ENCODE measurements around the gene OR13J1.

Gene OR13J1

DNA sequence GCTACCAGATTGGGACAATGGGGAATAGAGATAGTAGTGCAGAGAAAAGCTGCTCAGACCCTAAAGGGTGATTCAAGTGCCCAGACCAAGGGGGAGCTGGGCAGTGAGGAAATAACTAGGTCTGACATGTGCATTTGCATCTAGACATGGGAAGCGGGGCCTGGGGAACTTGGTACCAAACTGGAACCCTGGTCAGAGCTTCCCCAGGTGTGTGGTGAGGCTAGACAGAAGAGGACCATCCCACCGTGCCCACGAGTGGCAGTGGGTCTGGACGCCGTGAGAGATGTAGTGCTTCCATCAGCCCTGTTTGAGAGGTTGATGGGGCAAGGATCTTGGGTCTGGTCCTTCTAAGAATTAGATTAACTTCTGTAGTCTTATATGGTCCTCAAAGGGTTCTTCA lies 33.6 kb downstream of the OR13J1 start:
- Histone ChIP-seq H3K27me3 (ENCODE audit: control insufficient read depth, insufficient read depth, low read length) (no peaks in the 10 kb centered on the region), H3K4me3 (ENCODE audit: low read length) (no peak overlapping the region), H3K9ac (ENCODE audit: low read length) (no peak overlapping the region), H3K27ac (ENCODE audit: low read length) (no peak overlapping the region), H3K9me3 (ENCODE audit: control insufficient read depth, low read depth, low read length) (no peaks in the 10 kb centered on the region), H3K36me3 (ENCODE audit: control insufficient read depth, low read depth, low read length) (no peaks in the 10 kb centered on the region), H3K4me1 (ENCODE audit: control insufficient read depth, low read depth, low read length) (no peaks in the 10 kb centered on the region)

DNA sequence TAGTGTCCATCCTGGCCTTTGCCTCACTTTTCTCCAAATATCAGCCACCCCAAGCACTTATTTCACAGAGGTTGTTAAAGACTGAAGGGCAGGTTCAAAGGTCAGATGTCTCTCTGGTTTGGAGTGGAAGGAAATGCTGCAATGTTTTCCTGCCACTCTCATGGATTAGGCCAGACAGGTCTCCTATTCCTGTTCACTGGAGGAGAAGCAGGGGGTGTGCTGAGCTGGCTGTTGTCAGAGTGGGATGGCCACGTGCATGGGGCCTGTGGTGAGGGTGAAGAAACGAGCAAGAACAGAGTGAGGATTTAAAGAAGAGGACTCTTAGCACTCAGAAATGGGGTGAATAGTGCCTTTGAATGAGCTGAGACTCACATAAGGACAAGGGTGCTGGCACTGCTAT lies 34.4 kb downstream of the OR13J1 start:
- Histone ChIP-seq H3K36me3 (ENCODE audit: control insufficient read depth, low read depth, low read length) (no peaks in the 10 kb centered on the region), H3K4me3 (ENCODE audit: low read length) (no peak overlapping the region), H3K27me3 (ENCODE audit: control insufficient read depth, insufficient read depth, low read length) (no peaks in the 10 kb centered on the region), H3K9me3 (ENCODE audit: control insufficient read depth, low read depth, low read length) (no peaks in the 10 kb centered on the region), H3K27ac (ENCODE audit: low read length) (no peak overlapping the region), H3K4me1 (ENCODE audit: control insufficient read depth, low read depth, low read length) (no peaks in the 10 kb centered on the region), H3K9ac (ENCODE audit: low read length) (no peak overlapping the region)

DNA sequence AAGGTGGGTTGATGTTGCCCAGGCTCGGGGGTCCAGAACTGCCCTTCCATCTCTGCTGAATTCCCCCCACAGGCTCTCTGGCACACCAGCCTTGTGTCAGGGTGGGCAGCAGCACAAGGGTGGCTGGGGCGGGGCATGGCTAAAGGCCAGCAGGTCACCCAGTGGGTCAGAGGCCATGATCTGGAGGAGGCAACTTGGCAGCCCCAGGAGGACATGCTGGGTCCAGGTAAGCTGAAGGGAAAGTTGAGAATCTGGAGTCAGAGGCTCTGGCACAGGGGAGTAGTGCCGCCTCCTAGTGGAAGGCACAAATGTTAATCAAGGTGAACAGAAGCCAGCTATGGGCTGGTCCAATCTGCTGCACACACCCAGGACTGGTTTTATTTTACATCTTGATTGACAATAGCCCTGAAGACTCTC lies 35.0 kb downstream of the OR13J1 start:
- Histone ChIP-seq H3K4me1 (ENCODE audit: control insufficient read depth, low read depth, low read length) (no peaks in the 10 kb centered on the region), H3K9ac (ENCODE audit: low read length) (no peak overlapping the region), H3K36me3 (ENCODE audit: control insufficient read depth, low read depth, low read length) (no peaks in the 10 kb centered on the region), H3K27me3 (ENCODE audit: control insufficient read depth, insufficient read depth, low read length) (no peaks in the 10 kb centered on the region), H3K9me3 (ENCODE audit: control insufficient read depth, low read depth, low read length) (no peaks in the 10 kb centered on the region), H3K4me3 (ENCODE audit: low read length) (no peak overlapping the region), H3K27ac (ENCODE audit: low read length) (no peak overlapping the region)

DNA sequence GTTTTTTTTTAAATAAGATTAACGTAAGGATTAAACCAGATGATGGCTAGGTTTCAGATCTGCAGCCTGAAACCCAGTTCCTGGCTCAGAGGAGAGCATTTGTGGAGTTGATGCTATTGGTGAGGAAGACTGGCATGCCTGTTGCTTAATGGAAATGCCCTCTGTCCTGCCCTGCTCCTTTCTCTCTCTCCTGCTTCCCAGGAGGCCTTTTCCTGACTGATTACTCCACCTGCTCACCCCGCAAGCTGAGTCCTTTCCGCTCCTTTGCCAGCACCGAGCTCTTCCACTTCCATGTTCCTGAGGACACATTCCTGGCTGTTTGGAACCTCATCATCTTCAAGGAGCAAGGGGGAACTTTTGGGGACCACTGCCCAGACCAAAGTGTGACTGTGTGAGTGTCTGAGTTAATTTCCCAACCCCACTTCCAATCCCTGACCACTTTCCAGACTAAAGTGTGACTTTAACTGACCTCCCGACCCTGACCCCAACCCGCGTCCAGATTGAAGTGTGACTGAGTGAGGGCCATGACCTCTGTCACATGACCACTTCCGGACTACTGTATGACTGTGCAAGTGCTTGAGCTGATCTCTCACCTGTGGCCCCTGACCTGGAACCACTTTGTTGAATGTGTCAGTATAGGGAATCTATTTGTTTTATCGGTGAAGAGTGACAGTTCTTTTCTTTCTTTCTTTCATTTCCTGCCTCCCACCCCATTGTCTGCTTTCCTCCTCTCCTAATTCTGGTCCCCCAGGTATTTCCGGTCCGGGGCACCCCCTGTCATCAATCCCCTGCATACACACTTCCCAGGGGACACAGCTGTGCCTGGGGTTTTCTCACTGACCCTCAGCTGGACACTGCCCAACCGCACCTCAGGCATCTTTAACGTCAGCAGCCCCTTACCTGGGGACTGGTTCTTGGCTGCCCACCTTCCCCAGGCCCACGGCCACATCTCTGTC lies 35.7 kb downstream of the OR13J1 start:
- Histone ChIP-seq H3K9ac (ENCODE audit: low read length) (no peak overlapping the region), H3K4me3 (ENCODE audit: low read length) (no peak overlapping the region), H3K4me1 (ENCODE audit: control insufficient read depth, low read depth, low read length) (no peaks in the 10 kb centered on the region), H3K9me3 (ENCODE audit: control insufficient read depth, low read depth, low read length) (no peaks in the 10 kb centered on the region), H3K27ac (ENCODE audit: low read length) (no peak overlapping the region), H3K36me3 (ENCODE audit: control insufficient read depth, low read depth, low read length) (no peaks in the 10 kb centered on the region), H3K27me3 (ENCODE audit: control insufficient read depth, insufficient read depth, low read length) (no peaks in the 10 kb centered on the region)

DNA sequence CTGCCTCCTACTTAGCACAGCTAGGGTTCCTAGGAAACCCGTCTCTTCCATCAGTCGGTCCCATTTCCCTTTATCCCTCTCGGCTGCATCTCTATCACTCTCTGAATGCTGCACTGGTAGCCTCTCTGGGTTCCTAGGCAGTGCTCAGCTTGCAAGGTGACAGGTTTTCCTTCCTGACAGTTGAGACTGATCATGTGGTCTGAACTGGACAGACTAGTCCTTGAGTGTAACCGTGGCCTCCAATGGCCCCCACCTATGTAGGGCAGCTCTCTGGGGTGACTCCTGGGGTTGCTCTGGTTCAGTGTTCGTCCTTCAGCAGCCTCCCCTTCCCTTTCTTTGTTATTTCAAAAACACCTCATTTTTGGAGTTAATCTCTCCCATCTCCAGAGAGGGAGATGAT lies 37.4 kb downstream of the OR13J1 start:
- Histone ChIP-seq H3K27me3 (ENCODE audit: control insufficient read depth, insufficient read depth, low read length) (no peaks in the 10 kb centered on the region), H3K4me3 (ENCODE audit: low read length) (no peak overlapping the region), H3K27ac (ENCODE audit: low read length) (no peak overlapping the region), H3K9me3 (ENCODE audit: control insufficient read depth, low read depth, low read length) (no peaks in the 10 kb centered on the region), H3K4me1 (ENCODE audit: control insufficient read depth, low read depth, low read length) (peaks cover 3% of the 10 kb centered on the region), H3K36me3 (ENCODE audit: control insufficient read depth, low read depth, low read length) (no peaks in the 10 kb centered on the region), H3K9ac (ENCODE audit: low read length) (no peak overlapping the region)

DNA sequence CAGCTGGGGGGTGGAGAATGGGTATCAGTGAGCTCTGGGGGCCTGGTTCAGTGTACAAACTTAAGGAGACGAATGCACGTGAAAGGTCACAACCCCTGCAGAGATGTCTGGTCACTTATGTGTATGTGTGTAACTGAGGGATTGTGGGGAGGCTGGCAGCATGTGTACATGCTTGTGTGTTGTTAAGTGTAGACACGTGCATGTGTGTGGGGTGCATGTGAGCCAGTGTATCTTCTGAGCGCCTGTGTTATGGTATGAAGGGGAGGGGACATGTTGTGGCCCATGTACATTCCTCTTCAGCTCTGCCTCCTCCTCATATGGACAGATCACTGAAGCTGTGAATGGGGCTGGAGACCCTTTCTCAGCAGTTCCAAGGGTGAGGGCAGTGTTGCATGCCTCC lies 39.2 kb downstream of the OR13J1 start:
- H3K4me1 ChIP-seq (ENCODE audit: control insufficient read depth, low read depth, low read length), result peaks cover 3% of the 10 kb centered on the region
- H3K9ac ChIP-seq (ENCODE audit: low read length), result no peak overlapping the region
- no peaks in the 10 kb centered on the region for H3K9me3 ChIP-seq (ENCODE audit: control insufficient read depth, low read depth, low read length)
- no peaks in the 10 kb centered on the region for H3K27me3 ChIP-seq (ENCODE audit: control insufficient read depth, insufficient read depth, low read length)
- no peak overlapping the region for H3K27ac ChIP-seq (ENCODE audit: low read length)
- no peak overlapping the region for H3K4me3 ChIP-seq (ENCODE audit: low read length)
- H3K36me3 ChIP-seq (ENCODE audit: control insufficient read depth, low read depth, low read length), result no peaks in the 10 kb centered on the region

DNA sequence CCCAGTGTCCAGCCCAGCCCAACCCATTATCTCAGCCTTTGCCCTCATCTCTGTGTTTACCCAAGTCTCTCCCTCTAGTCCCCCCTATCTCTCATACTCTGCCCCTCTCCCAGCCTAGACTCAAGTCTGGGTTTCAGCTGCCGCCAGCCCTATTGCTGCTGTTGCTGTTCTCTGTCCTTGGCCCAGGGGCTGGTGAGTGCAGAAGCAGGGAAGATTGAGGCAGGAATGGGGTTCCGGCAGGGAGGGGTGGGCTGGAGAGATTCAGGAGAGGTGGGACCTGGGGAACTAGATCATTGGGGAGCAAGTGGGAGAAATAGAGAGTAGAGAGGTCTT lies 40.5 kb downstream of the OR13J1 start:
- Histone ChIP-seq H3K9me3 (ENCODE audit: control insufficient read depth, low read depth, low read length) (no peaks in the 10 kb centered on the region), H3K4me1 (ENCODE audit: control insufficient read depth, low read depth, low read length) (peaks cover 3% of the 10 kb centered on the region)

DNA sequence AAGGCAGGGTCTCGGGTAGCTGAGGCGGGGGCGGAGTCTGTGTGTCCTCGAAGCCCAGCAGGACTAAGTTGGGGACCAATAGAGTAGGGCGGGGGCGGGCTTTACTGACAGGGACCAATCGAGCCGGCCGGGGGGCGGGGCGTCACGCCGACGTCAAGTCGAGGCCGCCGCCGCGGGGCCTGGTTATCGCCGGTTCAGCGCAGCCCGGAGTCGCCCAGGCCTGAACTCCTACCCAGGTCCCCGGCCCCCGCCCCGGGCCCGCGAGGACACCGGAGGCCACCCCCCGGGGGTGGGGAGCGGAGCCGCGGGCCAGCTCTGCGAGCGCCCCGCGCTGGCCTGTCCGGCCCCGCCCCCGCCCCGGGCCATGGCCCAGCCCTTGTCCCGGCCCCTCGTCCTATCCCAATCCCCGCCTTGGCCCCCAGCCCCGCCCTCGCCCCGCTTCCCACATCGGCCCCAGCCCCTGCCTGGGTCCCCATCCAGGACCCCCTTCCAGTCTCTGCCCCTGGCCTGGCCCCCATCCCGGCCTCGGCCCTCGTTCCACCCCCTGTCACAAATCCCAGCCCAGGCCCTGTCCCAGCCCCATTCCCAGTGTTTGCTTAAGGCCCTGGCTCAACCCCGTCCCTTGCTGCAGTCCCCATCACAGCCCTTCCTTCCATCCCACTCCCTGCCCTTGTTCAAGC lies 41.0 kb downstream of the OR13J1 start, which contains the start of gene TMEM8B:
TMEM8B (plus strand) TSS at position 145 of the 680 bp plus-strand sequence; CDS start at position 365, 220 bp downstream.
- Histone ChIP-seq H3K9ac (ENCODE audit: low read length) (peak within 1 kb of the TSS; percentile 29), H3K4me1 (ENCODE audit: control insufficient read depth, low read depth, low read length) (peaks cover 4% of the 10 kb centered on the region), H3K36me3 (ENCODE audit: control insufficient read depth, low read depth, low read length) (no peaks in the 10 kb centered on the region), H3K27me3 (ENCODE audit: control insufficient read depth, insufficient read depth, low read length) (no peaks in the 10 kb centered on the region), H3K27ac (ENCODE audit: low read length) (no peak within 1 kb of the TSS), H3K4me3 (ENCODE audit: low read length) (peak within 1 kb of the TSS; percentile 75), H3K9me3 (ENCODE audit: control insufficient read depth, low read depth, low read length) (no peaks in the 10 kb centered on the region)

More for the DNA sequence above, 40.5 kb downstream of the OR13J1 start:
- Histone ChIP-seq H3K4me3 (ENCODE audit: low read length) (peak overlapping the region; percentile 75), H3K27ac (ENCODE audit: low read length) (no peak overlapping the region), H3K36me3 (ENCODE audit: control insufficient read depth, low read depth, low read length) (no peaks in the 10 kb centered on the region), H3K9ac (ENCODE audit: low read length) (peak overlapping the region; percentile 8), H3K27me3 (ENCODE audit: control insufficient read depth, insufficient read depth, low read length) (no peaks in the 10 kb centered on the region)

DNA sequence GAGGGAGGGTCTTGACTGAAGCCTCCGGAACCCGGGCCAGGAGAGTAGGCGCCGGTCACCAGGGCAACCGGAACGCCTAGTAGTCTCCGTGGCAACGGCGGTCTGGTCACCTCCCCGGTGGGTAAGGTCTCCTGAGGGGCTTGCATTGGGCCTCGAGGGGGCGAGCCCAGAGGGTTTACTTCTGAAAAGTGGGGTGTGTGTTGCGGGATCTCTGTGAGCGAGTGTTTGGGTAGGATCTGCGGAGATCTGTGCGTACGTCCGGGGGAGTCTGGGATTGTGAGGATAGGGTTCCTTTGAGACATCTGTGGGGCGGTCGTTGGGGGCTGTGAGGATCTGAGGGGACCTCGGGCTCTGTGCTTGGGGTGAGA lies 41.5 kb downstream of the OR13J1 start, which contains the start of gene FAM221B:
FAM221B (minus strand) TSS at position 17 of the 368 bp plus-strand sequence. CDS start 2,571 bp downstream, outside the sequence.
- Histone ChIP-seq H3K9ac (ENCODE audit: low read length) (peak within 1 kb of the TSS; percentile 29), H3K36me3 (ENCODE audit: control insufficient read depth, low read depth, low read length) (no peaks in the 10 kb centered on the region), H3K4me3 (ENCODE audit: low read length) (peak within 1 kb of the TSS; percentile 75), H3K9me3 (ENCODE audit: control insufficient read depth, low read depth, low read length) (no peaks in the 10 kb centered on the region), H3K4me1 (ENCODE audit: control insufficient read depth, low read depth, low read length) (peaks cover 6% of the 10 kb centered on the region), H3K27ac (ENCODE audit: low read length) (no peak within 1 kb of the TSS), H3K27me3 (ENCODE audit: control insufficient read depth, insufficient read depth, low read length) (no peaks in the 10 kb centered on the region)

DNA sequence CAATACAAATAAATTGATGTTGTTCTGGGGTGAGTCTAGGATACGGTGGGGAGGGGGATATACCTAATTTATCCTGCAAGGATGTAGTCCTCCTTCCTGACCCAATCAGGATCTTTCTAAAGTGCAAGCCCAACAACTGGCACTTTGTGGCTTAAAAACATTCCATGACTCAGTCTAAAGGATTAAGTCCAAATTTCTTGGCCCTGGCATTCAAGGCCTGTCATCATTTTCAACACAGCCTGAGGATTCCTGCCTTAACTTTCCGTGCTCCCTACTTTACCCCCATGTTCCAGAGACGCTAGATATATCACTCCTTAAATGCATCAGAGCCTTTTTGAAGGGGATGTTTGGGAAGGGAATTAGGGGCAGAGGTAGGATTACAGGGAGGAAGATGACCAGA lies 42.7 kb downstream of the OR13J1 start:
- no peaks in the 10 kb centered on the region for H3K36me3 ChIP-seq (ENCODE audit: control insufficient read depth, low read depth, low read length)
- no peaks in the 10 kb centered on the region for H3K9me3 ChIP-seq (ENCODE audit: control insufficient read depth, low read depth, low read length)
- no peak overlapping the region for H3K4me3 ChIP-seq (ENCODE audit: low read length)
- no peak overlapping the region for H3K9ac ChIP-seq (ENCODE audit: low read length)
- peaks cover 15% of the 10 kb centered on the region for H3K4me1 ChIP-seq (ENCODE audit: control insufficient read depth, low read depth, low read length)
- no peak overlapping the region for H3K27ac ChIP-seq (ENCODE audit: low read length)
- H3K27me3 ChIP-seq (ENCODE audit: control insufficient read depth, insufficient read depth, low read length), result no peaks in the 10 kb centered on the region

DNA sequence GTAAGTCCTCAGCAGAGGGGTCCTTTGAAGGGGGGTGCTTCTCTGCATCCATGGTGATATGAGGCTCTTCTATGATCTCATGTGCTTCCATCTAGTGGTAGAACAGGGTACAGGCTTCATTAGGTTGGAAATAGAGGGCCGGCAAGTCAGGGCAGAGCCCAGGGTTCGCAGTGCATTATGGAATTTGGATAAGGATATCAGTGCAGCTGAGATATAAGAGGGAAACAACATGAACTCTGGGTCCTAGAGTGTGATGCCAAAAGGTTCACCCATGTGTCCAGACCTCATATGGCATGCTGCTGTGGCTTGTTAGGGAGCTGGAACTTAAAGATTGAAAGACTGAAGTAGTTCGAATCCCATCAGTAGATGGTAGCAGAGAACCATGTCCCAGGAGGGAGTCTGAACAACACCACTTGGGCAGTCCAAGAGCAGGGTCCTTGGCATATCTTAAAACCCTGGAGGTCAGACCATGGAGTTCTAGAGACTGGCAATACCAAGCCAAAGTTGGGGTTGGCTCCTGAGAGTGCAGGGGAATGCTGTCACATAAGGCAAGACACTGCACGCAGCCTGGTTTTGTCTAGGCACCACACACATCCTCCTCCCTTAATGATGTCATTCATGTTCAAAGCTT lies 44.0 kb downstream of the OR13J1 start:
- Histone ChIP-seq H3K9me3 (ENCODE audit: control insufficient read depth, low read depth, low read length) (no peaks in the 10 kb centered on the region), H3K4me3 (ENCODE audit: low read length) (no peak overlapping the region), H3K27ac (ENCODE audit: low read length) (no peak overlapping the region), H3K27me3 (ENCODE audit: control insufficient read depth, insufficient read depth, low read length) (no peaks in the 10 kb centered on the region), H3K9ac (ENCODE audit: low read length) (no peak overlapping the region), H3K4me1 (ENCODE audit: control insufficient read depth, low read depth, low read length) (peaks cover 15% of the 10 kb centered on the region), H3K36me3 (ENCODE audit: control insufficient read depth, low read depth, low read length) (no peaks in the 10 kb centered on the region)

Measured in iPS-18a (cell line).